ENCODE results near the gene TMEM175. TPM values are rescaled to one million over a fixed set of nuclear protein-coding genes. Genes with fewer than 3 reads are reported as not detected.

The TMEM175 gene
- total RNA-seq, 1 experiment from 2014 or later = 20.2 TPM

GRCh38 chr4:965048-965765 lies 32.9 kb downstream of the TMEM175 start:
- H3K9me3 ChIP-seq (ENCODE audit: insufficient read depth, low read depth) = no peaks in the 10 kb centered on the region
- H3K9me2 ChIP-seq (ENCODE audit: insufficient read depth) = no peaks in the 10 kb centered on the region
- no peaks in the 10 kb centered on the region for H3F3A ChIP-seq (ENCODE audit: insufficient read depth, low read depth)
- no peaks in the 10 kb centered on the region for H4K20me1 ChIP-seq (ENCODE audit: insufficient read depth)
- ChIA-PET POLR2A (ENCODE audit: unreplicated experiment) (no interaction called here), CTCF (no interaction called here)
- H3K36me3 ChIP-seq (ENCODE audit: low read depth) = no peaks in the 10 kb centered on the region
- no peaks in the 10 kb centered on the region for H3K4me1 ChIP-seq (replicated peaks; ENCODE audit: insufficient read depth)
- H3K4me2 ChIP-seq = no peak overlapping the region
- no peak overlapping the region for H3K27ac ChIP-seq
- no peak for DNase-seq
- H3K4me3 ChIP-seq = no peak overlapping the region
- no peak overlapping the region for H2AFZ ChIP-seq
- H3K27me3 ChIP-seq (ENCODE audit: insufficient read depth, low read depth) = no peaks in the 10 kb centered on the region
- BruUV-seq (replicated peaks) = no TSS peak
- no peak for TF ChIP-seq CTCF (conservative IDR thresholded peaks at IDR 0.05)
- no peak for TF ChIP-seq EZH2 (IDR thresholded peaks at IDR 0.05; ENCODE audit: low read depth)
- intact Hi-C loops (cut with micrococcal nuclease; ENCODE audit: unreplicated experiment) = no loop called here
- H3K79me2 ChIP-seq (ENCODE audit: low read depth) = no peaks in the 10 kb centered on the region

DNA sequence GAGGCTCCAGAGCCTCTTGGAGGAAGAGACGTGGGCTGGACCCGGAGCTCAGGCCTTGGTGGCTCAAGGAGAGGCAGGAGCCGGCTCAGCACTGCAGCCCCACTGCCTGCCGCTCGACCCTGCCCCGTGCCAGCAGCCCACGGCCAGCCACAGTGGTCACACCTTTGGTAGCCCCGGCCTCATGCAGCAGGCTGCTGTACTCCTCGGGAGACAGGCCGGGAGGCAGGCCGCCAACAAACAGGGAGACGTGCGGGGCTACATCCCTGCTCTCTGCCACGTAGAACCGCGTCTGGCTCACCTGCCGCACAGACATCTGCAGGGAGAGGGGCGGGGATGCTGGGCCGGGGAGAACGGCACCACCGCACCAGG lies 33.5 kb downstream of the TMEM175 start:
- H3K36me3 ChIP-seq (ENCODE audit: low read depth) = no peaks in the 10 kb centered on the region
- H2AFZ ChIP-seq = no peak overlapping the region
- H3K9me3 ChIP-seq (ENCODE audit: insufficient read depth, low read depth) = no peaks in the 10 kb centered on the region
- H3K4me1 ChIP-seq (replicated peaks; ENCODE audit: insufficient read depth) = no peaks in the 10 kb centered on the region
- BruUV-seq (replicated peaks) = no TSS peak
- no peak overlapping the region for H3K4me2 ChIP-seq
- intact Hi-C loops (cut with micrococcal nuclease; ENCODE audit: unreplicated experiment) = no loop called here
- no peaks in the 10 kb centered on the region for H3K27me3 ChIP-seq (ENCODE audit: insufficient read depth, low read depth)
- CTCF ChIA-PET = no interaction called here
- TF ChIP-seq CTCF (conservative IDR thresholded peaks at IDR 0.05) = no peak
- TF ChIP-seq EZH2 (IDR thresholded peaks at IDR 0.05; ENCODE audit: low read depth) = no peak
- H3K27ac ChIP-seq = no peak overlapping the region
- no peaks in the 10 kb centered on the region for H3K79me2 ChIP-seq (ENCODE audit: low read depth)
- peaks cover 3% of the 10 kb centered on the region; the same call in 1 of the 2 replicates for H3F3A ChIP-seq (ENCODE audit: insufficient read depth, low read depth)
- no peak overlapping the region for H3K4me3 ChIP-seq
- no peak for DNase-seq
- no peaks in the 10 kb centered on the region for H3K9me2 ChIP-seq (ENCODE audit: insufficient read depth)
- POLR2A ChIA-PET (ENCODE audit: unreplicated experiment) = no interaction called here
- peaks cover 5% of the 10 kb centered on the region; the same call in 1 of the 2 replicates for H4K20me1 ChIP-seq (ENCODE audit: insufficient read depth)

- TF ChIP-seq CTCF (conservative IDR thresholded peaks at IDR 0.05) = no peak
- TF ChIP-seq EZH2 (IDR thresholded peaks at IDR 0.05; ENCODE audit: low read depth) = no peak
- no peak overlapping the region for H3K4me3 ChIP-seq
- no peak overlapping the region for H3K4me2 ChIP-seq
- H3K36me3 ChIP-seq (ENCODE audit: low read depth) = no peaks in the 10 kb centered on the region
- no peaks in the 10 kb centered on the region for H3K27me3 ChIP-seq (ENCODE audit: insufficient read depth, low read depth)
- H4K20me1 ChIP-seq (ENCODE audit: insufficient read depth) = peaks cover 12% of the 10 kb centered on the region; the same call in 1 of the 2 replicates
- intact Hi-C loops (cut with micrococcal nuclease; ENCODE audit: unreplicated experiment) = no loop called here
- H3K9me2 ChIP-seq (ENCODE audit: insufficient read depth) = no peaks in the 10 kb centered on the region
- H3K9me3 ChIP-seq (ENCODE audit: insufficient read depth, low read depth) = no peaks in the 10 kb centered on the region
- no TSS peak for BruUV-seq (replicated peaks)
- H3K79me2 ChIP-seq (ENCODE audit: low read depth) = no peaks in the 10 kb centered on the region
- peaks cover 4% of the 10 kb centered on the region; the same call in 1 of the 2 replicates for H3F3A ChIP-seq (ENCODE audit: insufficient read depth, low read depth)
- CTCF ChIA-PET = interaction anchor here (0.6 kb wide), 1 partner anchor 10 kb away, joined by 17 read pairs; no protein-coding TSS in a partner anchor
- H3K27ac ChIP-seq = no peak overlapping the region
- POLR2A ChIA-PET (ENCODE audit: unreplicated experiment) = no interaction called here
- H2AFZ ChIP-seq = no peak overlapping the region
- DNase-seq = no peak
- H3K4me1 ChIP-seq (replicated peaks; ENCODE audit: insufficient read depth) = peaks cover 3% of the 10 kb centered on the region; the same call in 1 of the 2 replicates
These were observed 34.2 kb downstream of the TMEM175 start for GRCh38 chr4:966266-967112.
